GM23248 (cell line): Measurements from ENCODE around the gene CMTR1. TPM values are rescaled to one million over a fixed set of nuclear protein-coding genes. Genes with fewer than 3 reads are reported as not detected.

ENCODE experiments used
- DNase-seq: peaks from one replicate; pipeline ENCODE4 v3.0.0-alpha.2; 2015
- H2AFZ ChIP-seq: fragments of 200-600 bp; sonication (generic); 2 replicates; pipeline ENCODE4 v1.6.1; 2016; ENCODE audit warnings: antibody characterized with exemption
- H3F3A ChIP-seq: fragments of 200-600 bp; sonication (generic); 2 replicates; pipeline ENCODE4 v1.6.1; 2016; ENCODE audit warnings: mild to moderate bottlenecking, antibody characterized with exemption, mixed run types; ENCODE audit not compliant: insufficient read depth
- H3K27ac ChIP-seq: fragments of 200-600 bp; sonication (generic); 2 replicates; pipeline ENCODE4 v1.5.1; 2016; ENCODE audit warnings: mild to moderate bottlenecking
- H3K27me3 ChIP-seq: fragments of 200-600 bp; sonication (generic); replicated peaks from 2 replicates; pipeline ENCODE4 v1.6.1; 2016; ENCODE audit warnings: mild to moderate bottlenecking; ENCODE audit not compliant: insufficient read depth
- H3K36me3 ChIP-seq: fragments of 200-600 bp; sonication (generic); 2 replicates; pipeline ENCODE4 v1.6.1; 2016; ENCODE audit warnings: low read depth, mild to moderate bottlenecking
- H3K4me1 ChIP-seq: fragments of 200-600 bp; sonication (generic); 2 replicates; pipeline ENCODE4 v1.6.1; 2016; ENCODE audit warnings: mild to moderate bottlenecking; ENCODE audit not compliant: insufficient read depth
- H3K4me2 ChIP-seq: fragments of 200-600 bp; sonication (generic); one replicate; pipeline ENCODE4 v1.6.1; 2016; ENCODE audit warnings: mild to moderate bottlenecking; ENCODE audit not compliant: unreplicated experiment
- H3K4me3 ChIP-seq: fragments of 200-600 bp; sonication (generic); 2 replicates; pipeline ENCODE4 v1.5.1; 2016; ENCODE audit warnings: mild to moderate bottlenecking
- H3K79me2 ChIP-seq: fragments of 200-600 bp; sonication (generic); 2 replicates; pipeline ENCODE4 v1.6.1; 2016; ENCODE audit warnings: mild to moderate bottlenecking; ENCODE audit not compliant: insufficient read depth
- H3K9ac ChIP-seq: fragments of 200-600 bp; sonication (generic); 2 replicates; pipeline ENCODE4 v1.6.1; 2016; ENCODE audit warnings: mild to moderate bottlenecking
- H3K9me2 ChIP-seq: fragments of 200-600 bp; sonication (generic); 2 replicates; pipeline ENCODE4 v1.6.1; 2016; ENCODE audit warnings: mixed run types, mild to moderate bottlenecking, moderate library complexity; ENCODE audit not compliant: insufficient read depth
- H3K9me3 ChIP-seq: fragments of 200-600 bp; sonication (generic); one replicate; pipeline ENCODE4 v1.6.1; 2017; ENCODE audit warnings: low read depth
- H4K20me1 ChIP-seq: fragments of 200-600 bp; sonication (generic); 2 replicates; pipeline ENCODE4 v1.6.0; 2016; ENCODE audit not compliant: insufficient read depth
- EZH2 ChIP-seq: fragments of 200-600 bp; sonication (generic); IDR thresholded peaks from 2 replicates; pipeline ENCODE4 v1.6.1; 2018; ENCODE audit warnings: antibody characterized with exemption, mild to moderate bottlenecking; ENCODE audit not compliant: insufficient read depth, poor library complexity, severe bottlenecking
- EZH2phosphoT487 ChIP-seq: fragments of 200-600 bp; sonication (generic); IDR thresholded peaks from 2 replicates; pipeline ENCODE4 v1.6.1; 2018; ENCODE audit warnings: antibody characterized with exemption, moderate library complexity, mild to moderate bottlenecking, low read depth; ENCODE audit not compliant: insufficient read depth
- WGBS, 2 experiments: methylation state at CpG; one replicate each; pipeline ENCODE4 v1.1.6; 2015 to 2017; ENCODE audit warnings: low lambda C conversion rate in 2 of 2, low coverage in 1 of 2; ENCODE audit errors: missing lambda C conversion rate in 2 of 2; 5-methylcytosine and 5-hydroxymethylcytosine counted together
- in situ Hi-C: fragments of 300-500 bp; cut with MboI; formaldehyde crosslinking; loops from 2 replicates; pipeline ENCODE4 v1.15.0; 2020
- polyA plus RNA-seq: library from polyadenylated mRNA; unstranded; fragments of >200 nt; fragmentation: Nextera tagmentation; extraction: Ambion mirVana; gene quantifications from 2 replicates; pipeline ENCODE4 v1.2.1, GENCODE V29; 2016
- total RNA-seq: library from RNA; depleted of rRNA; stranded (reverse); fragments of >200 nt; shearing (Covaris generic); gene quantifications from 2 replicates; pipeline ENCODE4 v1.2.3, GENCODE V29; 2014

Gene CMTR1
- total and polyA plus RNA-seq, 2 experiments from 2014 or later: 16.1 to 46.3 TPM

DNA sequence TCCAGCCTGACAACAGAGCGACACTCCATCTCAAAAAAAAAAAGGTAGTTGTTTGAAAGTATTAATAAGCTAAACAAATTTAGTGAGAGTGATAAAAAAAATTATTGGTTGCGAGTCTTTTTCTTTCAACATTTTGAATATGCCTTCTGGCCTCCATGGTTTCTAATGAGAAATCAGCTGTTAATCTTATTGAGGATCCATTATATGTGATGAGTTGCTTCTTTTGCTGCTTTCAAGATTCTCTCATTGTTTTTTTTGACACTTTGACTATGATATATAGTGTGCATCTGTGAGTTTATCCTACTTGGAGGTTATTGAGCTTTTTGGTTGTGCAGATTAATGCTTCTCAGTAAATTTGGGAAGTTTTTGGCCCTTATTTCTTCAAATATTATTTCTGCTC is 15.6 kb upstream of the CMTR1 start:
- no peaks in the 10 kb centered on the region for H3K27me3 ChIP-seq
- no peak overlapping the region for H3K27ac ChIP-seq
- H3K36me3 ChIP-seq: no peaks in the 10 kb centered on the region
- H3K9ac ChIP-seq: no peak overlapping the region
- TF ChIP-seq EZH2: no peak
- TF ChIP-seq EZH2phosphoT487: no peak
- 70 to 84% methylated on average over 2 of the region's 2 CpGs for WGBS, 2 experiments
- H3K4me2 ChIP-seq: no peak overlapping the region
- H3K9me3 ChIP-seq: no peaks in the 10 kb centered on the region
- H3F3A ChIP-seq: no peaks in the 10 kb centered on the region
- in situ Hi-C loops: no loop called here
- H3K4me3 ChIP-seq: no peak overlapping the region
- H3K79me2 ChIP-seq: no peaks in the 10 kb centered on the region
- H3K9me2 ChIP-seq: no peaks in the 10 kb centered on the region
- H3K4me1 ChIP-seq: no peaks in the 10 kb centered on the region
- H2AFZ ChIP-seq: no peak overlapping the region
- DNase-seq: no peak
- no peaks in the 10 kb centered on the region for H4K20me1 ChIP-seq

DNA sequence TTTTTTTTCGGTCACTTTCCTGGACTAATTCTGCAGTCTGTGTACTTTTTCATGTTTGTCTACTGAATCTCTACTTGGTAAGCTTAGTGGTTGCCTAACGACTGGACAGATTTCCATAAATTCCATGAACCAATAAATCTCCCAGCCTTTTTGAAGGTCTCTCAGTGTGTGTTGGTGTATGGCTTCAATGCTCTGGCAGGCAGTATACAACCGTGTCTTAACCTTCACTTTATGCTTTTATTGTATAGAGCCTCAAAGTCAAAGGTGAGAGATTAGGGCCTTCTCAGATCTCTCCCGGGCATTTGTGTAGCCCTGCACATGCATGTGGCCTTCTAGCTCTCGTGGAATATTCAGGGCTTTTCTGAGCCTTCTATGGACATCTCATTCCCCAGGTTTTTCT is 14.3 kb upstream of the CMTR1 start:
- Histone ChIP-seq H3K4me1 (no peaks in the 10 kb centered on the region), H3K36me3 (no peaks in the 10 kb centered on the region), H4K20me1 (no peaks in the 10 kb centered on the region), H3F3A (no peaks in the 10 kb centered on the region), H3K4me3 (no peak overlapping the region), H3K79me2 (no peaks in the 10 kb centered on the region), H3K27ac (no peak overlapping the region), H3K9me3 (no peaks in the 10 kb centered on the region), H2AFZ (no peak overlapping the region), H3K9me2 (no peaks in the 10 kb centered on the region), H3K27me3 (no peaks in the 10 kb centered on the region), H3K4me2 (no peak overlapping the region), H3K9ac (no peak overlapping the region)
- no peak for TF ChIP-seq EZH2
- no peak for TF ChIP-seq EZH2phosphoT487
- 46 to 52% methylated on average over 5 of the region's 5 CpGs for WGBS, 2 experiments
- DNase-seq: no peak
- in situ Hi-C loops: no loop called here

DNA sequence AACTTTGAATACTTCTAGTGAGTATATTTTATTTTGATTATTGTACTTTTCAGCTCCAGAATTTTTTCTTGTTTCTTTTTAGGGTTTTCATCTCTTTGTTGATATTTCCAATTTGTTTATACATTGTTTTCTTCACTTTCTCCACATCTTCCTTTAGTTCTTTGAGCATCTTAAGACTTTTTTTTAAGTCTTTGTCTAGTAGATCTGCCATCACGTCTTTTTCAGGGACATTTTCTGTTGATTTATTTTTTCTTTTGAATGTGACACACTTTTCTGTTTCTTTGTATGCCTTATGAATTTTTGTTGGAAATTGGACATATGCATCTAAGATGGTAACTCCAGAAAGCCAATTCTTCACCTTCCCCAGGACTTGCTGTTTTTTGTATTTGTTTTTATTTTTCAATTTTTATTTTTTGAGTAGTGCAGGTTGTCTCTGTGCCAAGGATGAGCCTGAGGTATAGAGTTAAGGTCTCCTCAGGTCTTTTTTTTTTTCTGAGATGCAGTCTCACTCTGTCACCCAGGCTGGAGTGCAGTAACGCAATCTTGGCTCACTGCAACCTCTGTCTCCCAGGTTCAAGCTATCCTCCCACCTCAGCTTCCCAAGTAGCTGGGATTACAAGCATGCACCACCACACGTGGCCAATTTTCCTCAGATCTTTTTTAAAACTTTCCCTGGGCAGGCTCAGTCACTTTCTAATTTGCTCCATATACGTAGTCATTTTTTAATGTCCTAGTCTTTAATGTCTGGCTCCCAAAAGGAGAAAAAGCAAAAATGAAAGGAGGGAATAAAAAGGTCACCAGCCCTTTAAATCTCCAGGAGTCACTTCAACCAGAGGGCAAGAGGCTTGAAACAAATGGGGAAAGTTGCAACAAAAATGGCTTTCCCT is 6.7 kb upstream of the CMTR1 start:
- H3F3A ChIP-seq: no peaks in the 10 kb centered on the region
- H3K4me3 ChIP-seq: no peak overlapping the region
- H3K9me3 ChIP-seq: no peaks in the 10 kb centered on the region
- H3K27ac ChIP-seq: no peak overlapping the region
- no peak for TF ChIP-seq EZH2phosphoT487
- no peak for TF ChIP-seq EZH2
- 47 to 49% methylated on average over 4 of the region's 4 CpGs for WGBS, 2 experiments
- H3K4me2 ChIP-seq: no peak overlapping the region
- H3K27me3 ChIP-seq: no peaks in the 10 kb centered on the region; the same call in 1 of the 2 replicates
- H3K9ac ChIP-seq: no peak overlapping the region
- no peaks in the 10 kb centered on the region for H3K79me2 ChIP-seq
- in situ Hi-C loops: no loop called here
- no peaks in the 10 kb centered on the region for H4K20me1 ChIP-seq
- DNase-seq: no peak
- H3K36me3 ChIP-seq: no peaks in the 10 kb centered on the region
- H3K4me1 ChIP-seq: no peaks in the 10 kb centered on the region
- H3K9me2 ChIP-seq: no peaks in the 10 kb centered on the region
- no peak overlapping the region for H2AFZ ChIP-seq

DNA sequence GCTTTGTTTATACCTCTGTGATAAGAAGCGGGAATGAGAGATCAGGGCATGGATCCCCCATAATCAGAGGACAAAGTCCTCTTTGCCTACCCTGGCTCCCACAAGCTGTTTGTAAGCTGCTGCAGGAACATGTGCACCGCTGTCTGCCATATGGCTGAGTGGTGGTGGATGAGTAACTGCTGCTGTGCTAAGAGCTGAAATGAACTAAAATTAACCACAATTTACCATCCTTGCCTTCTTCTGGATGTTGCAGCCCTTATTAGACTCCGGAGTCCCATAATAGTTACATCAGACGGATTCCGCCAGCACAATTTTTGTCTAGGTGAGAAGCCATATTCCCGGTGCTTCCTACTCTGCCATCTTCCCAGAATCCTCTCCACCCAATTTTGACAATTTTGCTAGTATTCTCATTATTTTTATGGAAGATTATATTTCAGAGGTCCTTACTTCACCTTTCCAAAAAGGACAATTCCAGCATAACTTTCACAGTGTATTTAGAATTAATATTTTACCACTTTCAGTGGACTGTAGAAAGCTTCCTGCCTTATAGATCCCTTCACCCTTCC is 6.0 kb upstream of the CMTR1 start:
- in situ Hi-C loops: no loop called here
- 78% methylated on average over 6 of the region's 6 CpGs for WGBS, 2 experiments
- no peak for TF ChIP-seq EZH2phosphoT487
- TF ChIP-seq EZH2: no peak

More for the DNA sequence above, 6.0 kb upstream of the CMTR1 start:
- H3K9me3 ChIP-seq: no peaks in the 10 kb centered on the region
- no peak overlapping the region for H3K4me3 ChIP-seq
- no peaks in the 10 kb centered on the region for H4K20me1 ChIP-seq
- no peaks in the 10 kb centered on the region for H3K4me1 ChIP-seq
- no peak overlapping the region for H3K9ac ChIP-seq
- no peaks in the 10 kb centered on the region for H3K79me2 ChIP-seq
- no peaks in the 10 kb centered on the region for H3K36me3 ChIP-seq
- no peak overlapping the region for H3K27ac ChIP-seq
- H3K4me2 ChIP-seq: no peak overlapping the region
- no peaks in the 10 kb centered on the region for H3F3A ChIP-seq
- H3K9me2 ChIP-seq: no peaks in the 10 kb centered on the region
- no peak overlapping the region for H2AFZ ChIP-seq
- no peaks in the 10 kb centered on the region; the same call in 1 of the 2 replicates for H3K27me3 ChIP-seq
- no peak for DNase-seq
